Fibroblast of skin of back (primary cell): ENCODE measurements around the gene ARID1A.

Experiments used
- DNase-seq: peaks from one replicate; pipeline ENCODE4 v3.0.0-alpha.2; 2013

The ARID1A gene

DNA sequence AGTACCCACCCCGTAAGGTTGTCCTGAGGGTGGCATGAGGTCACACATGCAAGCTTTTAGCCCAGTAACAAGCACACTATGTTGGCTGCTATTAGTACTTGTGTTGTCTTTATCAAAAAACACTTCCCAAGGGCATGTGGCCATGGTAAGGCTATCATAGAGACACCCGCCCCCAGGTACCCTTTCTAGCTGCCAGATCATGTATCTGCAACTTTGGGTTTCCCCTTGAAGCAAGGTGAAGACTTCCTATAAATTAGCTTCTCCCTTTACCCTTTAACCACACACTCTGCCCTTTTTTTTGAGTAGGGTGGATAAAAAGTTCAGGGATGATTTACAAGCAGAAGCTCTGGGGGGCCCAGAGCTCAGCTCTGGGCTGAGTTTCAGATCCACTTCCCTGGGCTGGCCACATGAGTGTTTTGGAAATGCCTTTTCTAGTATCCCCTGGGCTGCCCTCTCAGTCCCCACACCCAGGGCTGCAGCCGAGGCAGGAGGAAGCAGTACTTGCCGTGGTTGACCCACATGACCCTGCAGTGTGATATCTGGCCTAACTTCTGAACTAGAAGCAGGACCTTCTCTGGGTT is 132.7 kb downstream of the ARID1A start:
- no peak for DNase-seq

- no peak for DNase-seq
Measured at GRCh38 chr1:26829184-26829911, 133.5 kb downstream of the ARID1A start.

GRCh38 chr1:26831059-26831458 is 135.2 kb downstream of the ARID1A start:
- no peak for DNase-seq
